GM18951 (cell line): ENCODE results near the gene CUL1.
"Not testable (repeated sequence)": the region's sequence is repeated elsewhere in the genome, so short reads cannot be mapped to it uniquely, and the experiment has no call there.

Experiments used
- POLR2A ChIP-seq: IDR thresholded peaks from 4 replicates; pipeline ENCODE4 v1.6.1; 2011; ENCODE audit warnings: mild to moderate bottlenecking; ENCODE audit not compliant: insufficient read length, insufficient read depth; ENCODE audit errors: extremely low read depth
- in situ Hi-C: fragments of 300-500 bp; cut with MboI; formaldehyde crosslinking; loops from one replicate; pipeline ENCODE4 v1.12.0; 2022; ENCODE audit warnings: low sequenced_read_pairs, mixed read lengths, inconsistent platforms; ENCODE audit not compliant: unreplicated experiment

CUL1 gene

GRCh38 chr7:148701414-148701813 is 2.7 kb downstream of the CUL1 start:
- TF ChIP-seq POLR2A: no peak
- in situ Hi-C loops: no loop called here

GRCh38 chr7:148702876-148703670 is 4.4 kb downstream of the CUL1 start:
- in situ Hi-C loops: no loop called here
- no peak for TF ChIP-seq POLR2A

GRCh38 chr7:148703671-148703962 is 4.9 kb downstream of the CUL1 start:
- in situ Hi-C loops: not testable (repeated sequence)

- in situ Hi-C loops: no loop called here
- no peak for TF ChIP-seq POLR2A
Measured at GRCh38 chr7:148704189-148704588, 5.5 kb downstream of the CUL1 start.

- no peak for TF ChIP-seq POLR2A
- in situ Hi-C loops: no loop called here
Measured at GRCh38 chr7:148704970-148705369, 6.3 kb downstream of the CUL1 start.

- TF ChIP-seq POLR2A: no peak
Measured at GRCh38 chr7:148706368-148706767, 7.7 kb downstream of the CUL1 start.

GRCh38 chr7:148708026-148708885 is 9.6 kb downstream of the CUL1 start:
- in situ Hi-C loops: no loop called here
- no peak for TF ChIP-seq POLR2A

More at GRCh38 chr7:148706368-148706767, 7.7 kb downstream of the CUL1 start:
- in situ Hi-C loops: no loop called here

GRCh38 chr7:148709014-148709413 is 10.3 kb downstream of the CUL1 start:
- TF ChIP-seq POLR2A: no peak
- in situ Hi-C loops: no loop called here

- in situ Hi-C loops: not testable (repeated sequence)
Measured at GRCh38 chr7:148710426-148710825, 11.7 kb downstream of the CUL1 start.

GRCh38 chr7:148711191-148712102 is 12.7 kb downstream of the CUL1 start:
- in situ Hi-C loops: no loop called here

GRCh38 chr7:148712678-148713329 is 14.1 kb downstream of the CUL1 start:
- TF ChIP-seq POLR2A: no peak
- in situ Hi-C loops: no loop called here

More at GRCh38 chr7:148711191-148712102, 12.7 kb downstream of the CUL1 start:
- TF ChIP-seq POLR2A: no peak

- in situ Hi-C loops: no loop called here
- TF ChIP-seq POLR2A: no peak
Measured at GRCh38 chr7:148714498-148714897, 15.8 kb downstream of the CUL1 start.

- no peak for TF ChIP-seq POLR2A
- in situ Hi-C loops: no loop called here
Measured at GRCh38 chr7:148715027-148715426, 16.3 kb downstream of the CUL1 start.
